Spleen (tissue), 7 donors: Measurements from ENCODE around the gene CPE.
A peak's percentile ranks its signal among the peaks of the same experiment; 100 is the strongest.

ENCODE experiments used
- CTCF ChIP-seq, 11 experiments: fragments of 200-600 bp in 7 of 11; fragments of 450-650 bp in 4 of 11; sonication (generic) in 4 of 11; IDR thresholded peaks in 8 of 11; conservative IDR thresholded peaks in 3 of 11; 1 replicate in 7 of 11; 2 replicates in 4 of 11; pipeline versions ENCODE4 v1.4.0 to v1.8.0; 2016 to 2021; ENCODE audit warnings: antibody characterized with exemption in 11 of 11, inconsistent platforms in 4 of 11, mild to moderate bottlenecking in 1 of 11
- POLR2AphosphoS5 ChIP-seq, 3 donors: sonication (generic); formaldehyde crosslinking; IDR thresholded peaks; one replicate each; pipeline ENCODE4 v1.5.1; 2017; ENCODE audit warnings: antibody characterized with exemption in 3 of 3
- donor health status: DM: no; HTN: no; CAD: no; lungs with moderate emphysema.
- donor health status: DM: no; HTN: no; CAD: no.
- donor health status: DM: no; HTN: no; CAD: no.

GRCh38 chr4:165355900-165356300 is 22.9 kb upstream of the CPE start:
- peak in 2 of 11 experiments; percentile 7 to 22 for TF ChIP-seq CTCF (IDR thresholded peaks at IDR 0.05 in 8 of 11, conservative IDR thresholded peaks at IDR 0.05 in 3 of 11)
- no peak for TF ChIP-seq POLR2AphosphoS5 (IDR thresholded peaks at IDR 0.05)
